WERI-Rb-1 (cell line): ENCODE measurements around the gene TBATA.

Experiments used
- DNase-seq: peaks from one replicate; pipeline ENCODE4 v3.0.0-alpha.2; 2020
- H3K27ac ChIP-seq: fragments of 250-450 bp; sonication (Bioruptor Pico); 2 replicates; pipeline ENCODE4 v1.5.1; 2020; ENCODE audit warnings: mild to moderate bottlenecking, moderate library complexity
- H3K27me3 ChIP-seq: fragments of 250-450 bp; sonication (Bioruptor Pico); 2 replicates; pipeline ENCODE4 v1.5.1; 2021; ENCODE audit warnings: mild to moderate bottlenecking, low read depth, moderate library complexity; ENCODE audit not compliant: insufficient read depth, severe bottlenecking
- H3K36me3 ChIP-seq: fragments of 250-450 bp; sonication (Bioruptor Pico); 2 replicates; pipeline ENCODE4 v1.5.1; 2020; ENCODE audit warnings: mild to moderate bottlenecking, moderate library complexity
- H3K4me3 ChIP-seq: 2 replicates; pipeline ENCODE4 v1.5.1; 2011; ENCODE audit warnings: low read depth, mild to moderate bottlenecking, control low read depth, low read length
- H3K9me3 ChIP-seq: fragments of 250-450 bp; sonication (Bioruptor Pico); 2 replicates; pipeline ENCODE4 v1.5.1; 2021; ENCODE audit warnings: mild to moderate bottlenecking, moderate library complexity; ENCODE audit not compliant: severe bottlenecking
- TF ChIP-seq, protein P1 (sequence below): IDR thresholded peaks from 2 replicates; pipeline ENCODE4 v1.5.1; 2011; ENCODE audit warnings: low read depth, mild to moderate bottlenecking, control low read depth, inconsistent platforms, low read length

The TBATA gene

DNA sequence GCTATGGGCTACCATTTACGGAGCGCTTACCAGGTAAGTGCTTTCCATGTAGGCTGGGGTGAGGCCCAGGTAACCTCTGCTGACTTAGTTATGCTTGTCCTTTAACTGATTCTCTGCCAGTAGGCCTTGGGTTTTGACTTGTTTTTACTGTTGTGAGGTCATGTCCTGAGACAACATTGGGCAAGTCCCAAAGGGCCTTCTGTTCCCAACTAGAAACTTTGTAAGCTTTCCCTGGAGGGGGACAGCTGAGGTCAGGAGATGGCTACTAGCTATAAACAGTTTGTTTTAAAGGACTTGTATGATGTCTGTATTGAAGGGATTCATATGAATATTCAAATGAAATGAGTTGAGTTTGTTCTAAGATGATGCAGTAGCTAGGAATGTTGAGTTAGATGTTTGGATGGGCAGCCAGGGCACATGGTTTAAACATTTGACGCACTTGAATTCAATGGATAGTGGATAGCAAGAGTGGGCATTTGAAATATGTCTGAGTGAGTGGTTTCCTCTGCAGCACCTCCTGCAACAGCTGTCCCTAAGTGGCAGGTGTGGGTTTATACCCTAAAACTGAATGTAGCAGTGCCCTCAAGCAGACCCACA lies 20.5 kb upstream of the TBATA start:
- no peaks in the 10 kb centered on the region for H3K27me3 ChIP-seq
- no peak overlapping the region for H3K4me3 ChIP-seq
- no peak for DNase-seq
- no peaks in the 10 kb centered on the region for H3K36me3 ChIP-seq
- H3K9me3 ChIP-seq = no peaks in the 10 kb centered on the region
- TF ChIP-seq, protein P1, sequence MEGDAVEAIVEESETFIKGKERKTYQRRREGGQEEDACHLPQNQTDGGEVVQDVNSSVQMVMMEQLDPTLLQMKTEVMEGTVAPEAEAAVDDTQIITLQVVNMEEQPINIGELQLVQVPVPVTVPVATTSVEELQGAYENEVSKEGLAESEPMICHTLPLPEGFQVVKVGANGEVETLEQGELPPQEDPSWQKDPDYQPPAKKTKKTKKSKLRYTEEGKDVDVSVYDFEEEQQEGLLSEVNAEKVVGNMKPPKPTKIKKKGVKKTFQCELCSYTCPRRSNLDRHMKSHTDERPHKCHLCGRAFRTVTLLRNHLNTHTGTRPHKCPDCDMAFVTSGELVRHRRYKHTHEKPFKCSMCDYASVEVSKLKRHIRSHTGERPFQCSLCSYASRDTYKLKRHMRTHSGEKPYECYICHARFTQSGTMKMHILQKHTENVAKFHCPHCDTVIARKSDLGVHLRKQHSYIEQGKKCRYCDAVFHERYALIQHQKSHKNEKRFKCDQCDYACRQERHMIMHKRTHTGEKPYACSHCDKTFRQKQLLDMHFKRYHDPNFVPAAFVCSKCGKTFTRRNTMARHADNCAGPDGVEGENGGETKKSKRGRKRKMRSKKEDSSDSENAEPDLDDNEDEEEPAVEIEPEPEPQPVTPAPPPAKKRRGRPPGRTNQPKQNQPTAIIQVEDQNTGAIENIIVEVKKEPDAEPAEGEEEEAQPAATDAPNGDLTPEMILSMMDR = no peak
- H3K27ac ChIP-seq = no peak overlapping the region

DNA sequence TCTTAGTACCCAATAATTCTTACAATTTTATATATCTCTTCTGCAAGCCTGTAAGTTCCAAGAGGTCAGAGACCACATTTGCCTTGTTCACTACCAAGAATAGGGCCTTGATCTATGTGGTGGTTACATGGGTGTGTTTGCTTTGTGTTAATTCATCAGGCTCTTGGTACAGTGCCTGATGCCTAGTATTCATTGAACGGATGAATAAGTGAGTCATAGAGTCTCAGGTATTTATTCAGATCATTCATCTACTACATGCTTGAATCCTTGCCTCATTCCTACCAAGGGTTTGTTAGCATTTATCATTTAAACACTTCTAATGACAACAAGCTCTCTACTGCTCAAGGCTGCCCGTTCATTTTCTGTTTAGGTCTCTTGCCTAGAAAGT lies 19.2 kb upstream of the TBATA start:
- H3K4me3 ChIP-seq = no peak overlapping the region
- H3K9me3 ChIP-seq = no peaks in the 10 kb centered on the region
- H3K27me3 ChIP-seq = no peaks in the 10 kb centered on the region
- H3K27ac ChIP-seq = no peak overlapping the region
- TF ChIP-seq, protein P1 = no peak
- no peak for DNase-seq
- no peaks in the 10 kb centered on the region for H3K36me3 ChIP-seq

DNA sequence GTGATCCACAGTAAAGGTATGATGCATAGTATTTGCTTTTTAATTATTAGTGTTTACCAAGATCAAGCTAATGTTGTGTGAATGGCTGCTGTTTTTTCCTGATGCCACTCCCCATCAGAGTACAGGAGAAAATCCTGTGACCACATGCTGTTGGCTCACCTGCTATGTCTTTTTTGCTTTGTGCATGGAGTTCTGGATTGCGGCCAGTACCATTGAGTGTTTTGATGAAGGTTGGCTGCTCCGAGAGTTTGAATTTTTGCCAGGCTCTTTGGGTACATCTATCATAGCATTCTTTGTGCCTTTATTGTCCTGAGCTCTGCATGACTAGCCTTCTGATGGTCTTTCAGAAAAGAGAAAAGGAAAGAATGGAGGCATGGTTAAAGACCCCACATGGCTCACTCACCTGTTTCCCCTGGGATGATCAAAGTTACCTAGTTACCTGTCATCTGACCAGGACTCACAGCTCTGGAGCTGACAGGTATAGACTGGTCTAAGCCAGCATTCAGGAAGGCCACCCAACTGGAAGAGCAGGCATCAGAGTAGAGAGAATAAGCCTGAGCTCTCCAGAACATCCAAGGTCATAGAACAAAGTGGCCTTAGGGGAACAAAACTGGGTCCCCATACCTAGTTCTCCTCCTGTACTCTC lies 18.7 kb upstream of the TBATA start:
- H3K27ac ChIP-seq = no peak overlapping the region
- TF ChIP-seq, protein P1 = no peak
- no peak for DNase-seq
- H3K9me3 ChIP-seq = no peaks in the 10 kb centered on the region
- no peaks in the 10 kb centered on the region for H3K27me3 ChIP-seq
- H3K36me3 ChIP-seq = no peaks in the 10 kb centered on the region
- H3K4me3 ChIP-seq = no peak overlapping the region

DNA sequence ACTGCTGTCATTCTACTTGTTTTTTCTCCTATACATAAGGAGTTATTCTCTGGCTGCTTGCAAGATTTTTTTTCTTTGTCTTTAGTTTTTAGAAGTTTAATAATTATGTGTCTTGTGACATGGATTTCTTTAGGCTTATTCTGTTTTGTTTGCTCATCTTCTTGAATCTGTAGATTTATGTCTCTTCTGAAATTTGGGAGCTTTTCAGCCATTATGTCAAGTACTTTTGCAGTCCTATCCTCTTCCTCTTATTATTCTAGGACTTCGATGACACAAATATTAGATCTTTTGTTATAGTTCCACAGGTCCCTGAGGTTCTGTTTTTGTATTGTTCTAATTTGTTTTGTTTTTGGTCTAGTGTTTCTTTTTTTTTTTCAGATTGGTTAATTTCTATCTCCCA lies 16.7 kb upstream of the TBATA start:
- Histone ChIP-seq H3K9me3 (no peaks in the 10 kb centered on the region), H3K27me3 (no peaks in the 10 kb centered on the region), H3K4me3 (no peak overlapping the region), H3K36me3 (no peaks in the 10 kb centered on the region), H3K27ac (no peak overlapping the region)
- TF ChIP-seq, protein P1 = no peak
- DNase-seq = no peak

DNA sequence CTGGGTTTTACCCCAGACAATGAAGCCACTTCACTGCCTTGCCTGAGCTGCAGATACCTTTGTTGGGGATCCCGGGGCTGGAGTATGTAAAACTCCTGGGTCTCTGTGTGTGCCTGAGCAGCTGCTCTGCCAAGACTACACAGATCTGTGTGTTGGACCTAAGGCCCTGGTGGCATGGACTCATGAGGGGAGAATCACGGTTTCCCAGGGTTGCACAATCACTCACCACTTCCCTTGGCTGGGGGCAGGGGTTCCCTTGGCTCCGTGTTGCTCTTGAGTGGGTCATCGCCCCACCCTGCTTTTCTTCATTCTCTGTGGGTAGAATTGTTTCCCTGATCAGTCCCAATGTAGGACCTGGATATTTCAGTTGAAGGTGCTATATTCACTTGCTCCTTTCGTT lies 13.9 kb upstream of the TBATA start:
- H3K4me3 ChIP-seq = no peak overlapping the region
- H3K9me3 ChIP-seq = no peaks in the 10 kb centered on the region
- H3K36me3 ChIP-seq = no peaks in the 10 kb centered on the region
- DNase-seq = no peak
- H3K27ac ChIP-seq = no peak overlapping the region
- TF ChIP-seq, protein P1 = no peak
- no peaks in the 10 kb centered on the region for H3K27me3 ChIP-seq

DNA sequence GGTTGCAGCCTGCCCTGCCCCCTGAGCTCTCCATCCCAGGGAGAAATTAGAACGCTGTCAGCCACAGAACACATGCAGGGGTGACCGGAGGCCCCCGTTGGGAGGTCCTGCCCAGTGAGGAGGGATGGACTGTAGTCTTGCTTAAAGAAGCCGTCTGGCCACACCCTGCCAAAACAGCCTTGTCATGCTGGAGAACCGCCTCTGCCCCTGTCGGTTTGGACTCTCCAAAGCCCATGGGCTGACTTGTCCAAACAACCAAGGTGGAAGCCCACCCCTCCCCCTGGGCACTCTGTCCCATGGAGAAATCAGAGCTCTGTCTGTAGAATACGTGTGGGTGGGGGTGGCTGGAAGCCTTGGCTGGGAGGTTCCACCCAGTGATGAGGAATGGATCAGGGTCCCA lies 12.7 kb upstream of the TBATA start:
- DNase-seq = no peak
- Histone ChIP-seq H3K27me3 (no peaks in the 10 kb centered on the region), H3K36me3 (no peaks in the 10 kb centered on the region), H3K27ac (no peak overlapping the region), H3K9me3 (no peaks in the 10 kb centered on the region), H3K4me3 (no peak overlapping the region)
- TF ChIP-seq, protein P1 = no peak
